Thoracic aorta (tissue), 2 donors: ENCODE results near the gene THADA. TPM values are rescaled to one million over a fixed set of nuclear protein-coding genes. Genes with fewer than 3 reads are reported as not detected.
A peak's percentile ranks its signal among the peaks of the same experiment; 100 is the strongest.

Experiments used
- ATAC-seq: fragments of 150-250 bp; one replicate; pipeline ENCODE4 v1.8.0; 2017; ENCODE audit warnings: low read depth; ENCODE audit not compliant: insufficient number of reproducible peaks, low FRiP score
- DNase-seq: peaks from one replicate; pipeline ENCODE4 v3.0.0-alpha.2; 2020; ENCODE audit warnings: low spot score
- H3K27ac ChIP-seq, 2 donors: fragments of 200-600 bp; sonication (generic); 1 replicate in 1 of 2; 2 replicates in 1 of 2; pipeline ENCODE4 v1.5.1; 2016; ENCODE audit warnings: mild to moderate bottlenecking in 2 of 2, moderate library complexity in 2 of 2
- H3K27me3 ChIP-seq: fragments of 200-600 bp; sonication (generic); replicated peaks from 2 replicates; pipeline ENCODE4 v1.6.0; 2016; ENCODE audit warnings: mild to moderate bottlenecking; ENCODE audit not compliant: insufficient read depth
- H3K36me3 ChIP-seq: fragments of 200-600 bp; sonication (generic); one replicate; pipeline ENCODE4 v1.5.1; 2016
- H3K4me1 ChIP-seq, 2 donors: fragments of 200-600 bp; sonication (generic); 1 replicate in 1 of 2; 2 replicates in 1 of 2; pipeline versions ENCODE4 v1.5.1 to v1.6.0; 2016; ENCODE audit warnings: low read depth in 2 of 2, mild to moderate bottlenecking in 1 of 2; ENCODE audit not compliant: control insufficient read depth in 1 of 2
- H3K4me3 ChIP-seq: fragments of 200-600 bp; sonication (generic); 2 replicates; pipeline ENCODE4 v1.5.1; 2016; ENCODE audit warnings: mild to moderate bottlenecking
- H3K9me3 ChIP-seq: fragments of 200-600 bp; sonication (generic); 2 replicates; pipeline ENCODE4 v1.5.1; 2016
- CTCF ChIP-seq: fragments of 200-600 bp; sonication (generic); IDR thresholded peaks from one replicate; pipeline ENCODE4 v1.5.1; 2019; ENCODE audit warnings: antibody characterized with exemption
- total RNA-seq, 2 donors: library from RNA; depleted of rRNA; stranded (reverse); fragments of >200 nt; gene quantifications; one replicate each; pipeline versions ENCODE4 v1.1.0 to v1.2.3, GENCODE V29; 2016

THADA gene
- total RNA-seq, 2 donors from 2014 or later, result 33.3 to 46.6 TPM

- H3K36me3 ChIP-seq, result no peaks in the 10 kb centered on the region
- no peak overlapping the region for H3K27ac ChIP-seq
- peaks cover 26 to 43% of the 10 kb centered on the region in 2 donors for H3K4me1 ChIP-seq
- no peak for TF ChIP-seq CTCF
- H3K9me3 ChIP-seq, result no peaks in the 10 kb centered on the region
- ATAC-seq, result no peak
- no peaks in the 10 kb centered on the region for H3K27me3 ChIP-seq
- H3K4me3 ChIP-seq, result no peak overlapping the region
- DNase-seq, result no peak
These were observed 166.5 kb downstream of the THADA start for GRCh38 chr2:43429369-43429768.

DNA sequence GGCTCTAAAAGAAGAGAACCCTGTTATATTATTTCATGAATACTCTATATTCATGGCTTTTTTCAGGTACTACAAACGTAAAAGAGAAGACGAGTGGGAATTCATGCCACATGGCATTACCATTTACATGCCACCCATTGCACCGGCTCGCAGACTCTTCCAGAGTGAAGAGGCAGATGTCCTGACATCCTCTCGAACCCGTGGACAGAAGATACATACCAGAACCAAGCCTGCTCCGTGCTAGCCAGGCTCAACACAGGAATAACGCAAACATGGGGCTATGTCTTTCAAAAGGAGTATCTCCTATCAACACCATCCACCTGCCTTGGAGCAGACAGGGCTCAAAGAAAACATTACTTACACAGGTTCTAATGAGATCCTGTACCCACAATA is 168.8 kb downstream of the THADA start:
- Histone ChIP-seq H3K36me3 (no peaks in the 10 kb centered on the region), H3K9me3 (no peaks in the 10 kb centered on the region), H3K27me3 (no peaks in the 10 kb centered on the region), H3K27ac (peak overlapping the region; percentile 65 to 73), H3K4me1 (peaks cover 29 to 48% of the 10 kb centered on the region in 2 donors), H3K4me3 (no peak overlapping the region)
- no peak for ATAC-seq
- no peak for DNase-seq
- no peak for TF ChIP-seq CTCF

DNA sequence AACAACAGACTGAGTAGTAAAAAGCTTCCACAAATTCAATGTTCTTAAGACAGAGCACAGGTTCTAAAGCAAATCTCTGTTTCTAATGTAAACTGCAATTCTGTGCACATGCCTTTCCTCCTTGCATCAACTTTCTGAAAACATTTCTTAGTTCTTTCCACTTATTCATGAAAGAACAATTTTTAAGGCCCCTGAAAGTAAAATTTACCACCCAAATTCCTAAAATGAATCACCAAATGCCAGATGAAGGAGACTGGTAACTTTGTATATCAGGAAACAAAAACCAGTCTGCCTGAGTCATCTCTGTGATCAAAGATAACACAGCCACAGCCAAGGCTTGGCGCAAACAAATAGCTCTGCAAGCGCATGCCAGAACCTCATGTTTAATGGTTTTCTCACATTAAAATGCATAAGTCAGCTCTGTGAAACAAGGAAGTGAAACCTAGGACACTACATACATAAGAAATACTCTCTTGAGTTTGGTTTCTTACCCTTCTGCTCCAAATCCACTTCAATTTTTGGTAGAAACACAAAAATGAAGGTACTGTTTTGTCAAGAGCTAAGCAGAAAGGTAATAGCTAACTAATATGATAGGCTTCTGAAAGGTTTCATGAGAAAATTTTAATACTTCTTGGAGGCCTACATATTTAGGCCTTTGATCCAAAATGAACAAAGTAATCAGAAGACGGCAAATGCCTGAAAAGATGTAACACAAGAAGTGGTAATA is 169.4 kb downstream of the THADA start:
- no peak for DNase-seq
- H3K4me1 ChIP-seq, result peaks cover 29 to 48% of the 10 kb centered on the region in 2 donors
- H3K9me3 ChIP-seq, result no peaks in the 10 kb centered on the region
- no peaks in the 10 kb centered on the region for H3K27me3 ChIP-seq
- H3K4me3 ChIP-seq, result no peak overlapping the region
- TF ChIP-seq CTCF, result no peak
- H3K27ac ChIP-seq, result peak overlapping the region; percentile 65 to 73
- peak; percentile 83 for ATAC-seq
- no peaks in the 10 kb centered on the region for H3K36me3 ChIP-seq

DNA sequence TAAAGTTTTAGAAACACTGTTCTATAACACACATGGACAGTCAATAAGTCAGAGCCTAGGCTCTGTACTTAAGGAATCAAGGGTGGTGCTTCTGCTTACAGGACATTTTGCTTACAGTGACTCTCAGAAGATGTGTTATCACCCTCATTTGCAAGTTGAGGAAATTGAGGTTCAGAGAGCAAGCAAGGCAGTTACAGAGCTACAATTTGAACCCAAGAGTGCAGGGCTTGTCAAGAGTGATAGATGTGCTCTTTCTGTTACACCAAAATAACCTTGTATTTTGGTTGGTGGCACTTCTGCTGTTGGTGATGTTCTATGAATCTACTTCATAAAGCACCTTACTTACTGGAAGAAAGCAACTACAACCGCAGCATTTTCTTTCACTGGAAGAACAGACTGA is 170.2 kb downstream of the THADA start:
- no peak for DNase-seq
- Histone ChIP-seq H3K9me3 (no peaks in the 10 kb centered on the region), H3K27me3 (no peaks in the 10 kb centered on the region), H3K4me1 (peaks cover 23 to 47% of the 10 kb centered on the region in 2 donors), H3K4me3 (no peak overlapping the region), H3K27ac (peak overlapping the region; percentile 62 to 73), H3K36me3 (no peaks in the 10 kb centered on the region)
- TF ChIP-seq CTCF, result no peak
- no peak for ATAC-seq

DNA sequence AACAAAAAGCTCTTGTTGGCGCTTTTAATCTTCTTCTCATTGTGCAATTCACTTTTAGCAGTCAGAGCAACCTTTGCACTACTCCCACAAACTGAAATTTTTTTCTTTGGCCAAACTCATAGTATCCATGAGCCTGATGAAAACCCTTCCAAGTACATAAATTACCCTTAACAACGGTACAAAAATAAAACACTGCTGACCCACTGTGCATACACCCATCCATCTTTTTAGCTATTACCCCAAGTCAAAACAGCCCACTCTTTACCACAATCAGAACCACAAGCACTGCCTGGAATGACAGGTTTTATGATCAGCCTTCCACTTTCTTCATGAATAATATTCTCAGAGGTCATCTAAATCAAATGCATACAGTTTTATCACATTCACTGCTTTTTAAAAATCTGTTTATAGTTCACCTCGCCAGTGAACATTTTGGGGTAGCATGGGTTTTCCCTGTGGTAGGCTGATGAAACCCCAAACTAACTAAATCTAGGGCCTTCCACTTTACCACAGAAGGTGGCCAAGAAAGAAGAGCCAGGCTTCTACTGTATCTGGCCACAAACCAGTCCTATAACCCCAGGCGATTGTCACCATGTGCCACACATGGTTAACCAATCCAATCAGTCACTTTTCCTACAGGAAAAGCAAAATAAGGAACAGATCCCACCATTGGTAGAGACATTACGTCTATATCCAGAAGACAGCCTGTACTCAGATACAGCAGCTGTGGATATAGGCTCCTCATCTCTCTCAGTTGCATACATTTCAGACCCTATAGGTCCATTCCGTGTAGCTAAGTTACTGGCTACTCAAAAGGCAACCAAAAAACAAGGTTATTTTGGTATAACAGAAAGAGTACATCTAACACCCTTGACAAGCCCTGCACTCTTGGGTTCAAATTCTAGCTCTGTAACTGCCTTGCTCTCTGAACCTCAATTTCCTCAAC is 171.3 kb downstream of the THADA start:
- H3K36me3 ChIP-seq, result no peaks in the 10 kb centered on the region
- peaks cover 24 to 49% of the 10 kb centered on the region in 2 donors for H3K4me1 ChIP-seq
- DNase-seq (no peak), ATAC-seq (no peak)
- no peaks in the 10 kb centered on the region for H3K27me3 ChIP-seq
- TF ChIP-seq CTCF, result no peak
- no peak overlapping the region for H3K4me3 ChIP-seq
- H3K27ac ChIP-seq, result peak overlapping the region in 1 of 2 donors; percentile 73
- no peaks in the 10 kb centered on the region for H3K9me3 ChIP-seq
